Brain pericyte (primary cell): ENCODE measurements around the gene ENSA.
"Not testable (repeated sequence)": the region's sequence is repeated elsewhere in the genome, so short reads cannot be mapped to it uniquely, and the experiment has no call there.

Source experiments
- DNase-seq: peaks from one replicate; pipeline ENCODE4 v3.0.0-alpha.2; 2012; ENCODE audit warnings: low read depth, low spot score

ENSA gene

DNA sequence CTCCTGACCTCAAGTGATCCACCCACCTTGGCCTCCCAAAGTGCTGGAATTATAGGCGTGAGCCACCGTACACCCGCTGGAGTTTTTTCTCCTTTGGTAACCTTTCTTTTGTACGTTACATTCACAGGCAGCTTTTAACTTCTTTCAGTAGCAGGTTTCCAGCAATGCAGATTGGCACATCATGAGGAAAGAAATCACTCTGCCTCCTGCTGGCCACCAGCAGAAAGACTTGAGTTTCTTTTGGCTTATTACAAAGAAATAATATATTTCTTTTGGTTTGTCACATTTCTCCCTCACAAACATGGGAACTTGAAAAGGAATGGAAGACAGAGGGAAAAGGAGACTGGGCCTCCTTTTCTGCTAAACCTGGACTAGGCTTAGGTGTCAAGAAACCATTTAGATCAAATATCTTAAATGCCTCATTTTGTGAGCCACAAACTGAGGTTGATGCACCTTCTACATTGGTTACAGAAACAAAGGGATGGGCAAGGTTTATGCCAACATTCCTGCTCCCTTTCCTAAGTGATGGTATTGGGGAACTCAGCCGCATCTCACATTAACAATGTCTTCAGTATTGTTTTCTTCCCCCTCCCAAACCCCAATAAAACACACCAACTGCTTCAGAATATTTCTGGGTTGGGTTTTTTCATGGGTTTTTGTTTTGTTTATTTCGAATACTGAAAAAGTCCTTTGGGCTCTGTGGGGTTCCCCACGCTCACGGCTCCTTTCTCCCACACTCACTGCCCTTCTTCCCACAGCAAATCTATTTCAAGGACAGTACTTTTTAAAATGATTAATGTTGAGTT lies 7.7 kb downstream of the ENSA start:
- no peak for DNase-seq

DNA sequence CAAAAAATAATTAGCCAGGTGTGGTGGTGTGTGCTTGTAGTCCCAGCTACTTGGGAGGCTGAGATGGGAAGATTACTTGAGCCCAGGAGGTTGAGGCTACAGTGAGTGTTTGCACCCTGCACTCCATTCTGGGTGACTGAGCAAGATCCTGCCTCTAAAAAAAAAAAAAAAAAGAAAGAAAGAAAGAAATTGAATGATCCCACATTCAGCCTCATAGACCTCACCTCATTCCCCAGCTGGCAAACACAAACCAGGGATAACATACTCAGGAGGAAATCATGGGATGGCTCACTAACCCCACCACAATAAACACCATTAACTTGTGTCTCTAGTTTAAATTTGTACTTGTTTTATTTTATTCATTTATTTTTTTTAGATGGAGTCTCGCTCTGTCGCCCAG lies 8.5 kb downstream of the ENSA start:
- DNase-seq = no peak

DNA sequence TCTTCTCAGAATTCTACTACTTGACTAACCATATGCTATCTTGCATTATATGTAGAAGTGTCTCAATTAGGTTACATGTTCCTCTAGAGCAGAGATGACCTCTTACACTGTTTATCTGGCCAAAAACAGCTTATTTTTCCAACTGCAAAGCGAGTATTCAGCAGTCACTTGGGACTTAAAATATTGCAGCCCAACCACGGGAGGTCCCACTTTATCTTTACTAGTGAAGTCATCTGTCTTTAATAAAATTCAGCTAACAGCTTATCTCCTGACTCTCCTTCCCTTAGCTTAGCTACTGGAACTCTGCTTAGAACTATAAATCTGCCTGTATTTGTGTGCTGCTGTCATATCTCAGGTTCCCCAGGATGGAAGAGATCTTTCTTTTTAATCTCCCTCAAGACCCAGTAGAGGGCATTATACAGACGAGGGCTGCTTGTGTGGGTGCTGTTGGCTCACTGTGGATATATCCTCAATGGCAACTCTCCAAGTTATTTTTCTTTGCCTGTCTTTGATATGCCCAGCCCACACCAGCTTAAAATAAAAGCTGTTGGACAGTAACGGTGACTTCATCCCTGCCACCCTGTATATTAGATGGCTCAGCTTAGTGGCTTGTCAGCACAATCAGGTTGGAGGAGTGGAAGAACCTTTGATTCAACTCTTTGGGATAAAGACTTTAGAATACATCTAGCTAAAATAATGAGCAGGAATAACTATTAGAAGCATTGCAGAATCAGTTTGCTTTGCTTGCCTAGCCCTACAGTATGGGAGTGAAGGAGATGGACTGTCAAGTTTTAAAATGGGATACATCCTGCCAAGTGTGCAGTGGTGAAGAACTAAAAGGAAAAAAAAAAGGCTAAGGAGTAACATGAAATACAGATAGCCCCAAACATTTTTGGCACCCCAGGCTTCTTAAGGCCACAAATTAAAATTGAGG lies 9.6 kb downstream of the ENSA start:
- no peak for DNase-seq

DNA sequence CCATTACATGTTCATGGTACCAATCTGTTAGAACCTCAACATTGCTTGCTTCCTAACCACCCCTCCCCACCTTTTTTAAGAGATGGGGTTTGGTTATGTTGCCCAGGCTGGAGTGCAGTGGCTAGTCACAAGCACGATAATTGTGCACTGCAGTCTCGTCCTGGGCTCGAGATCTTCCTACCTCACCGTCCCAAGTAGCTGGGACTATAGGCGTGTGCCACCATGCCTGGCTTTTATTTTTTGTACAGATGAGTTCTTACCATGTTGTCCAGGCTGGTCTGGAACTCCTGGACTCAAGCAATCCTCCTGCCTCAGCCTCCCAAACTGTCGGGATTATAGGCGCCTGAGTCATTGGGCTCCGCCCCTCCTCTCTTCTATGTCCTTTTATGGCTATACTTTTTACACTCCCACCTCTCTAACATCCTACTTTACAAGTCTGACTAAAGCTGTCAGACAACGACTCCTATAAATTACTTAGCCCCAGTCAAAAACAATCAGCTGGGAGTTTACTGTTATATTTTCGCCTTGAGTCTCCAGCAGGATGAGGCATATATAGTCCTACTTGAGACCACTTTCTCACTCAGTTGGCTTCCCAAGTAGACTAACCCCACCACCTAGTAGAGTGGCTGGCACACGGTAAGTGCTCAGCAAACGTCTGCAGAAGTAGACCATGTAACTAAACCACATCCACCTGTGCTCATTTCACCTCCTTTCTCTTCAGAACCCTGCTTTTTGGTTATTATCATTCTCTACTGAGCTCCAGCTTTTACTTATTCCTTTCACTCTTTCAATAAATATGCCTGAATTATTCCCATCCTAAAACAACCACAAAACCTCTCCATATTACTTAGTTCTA lies 13.8 kb downstream of the ENSA start:
- DNase-seq = no peak

DNA sequence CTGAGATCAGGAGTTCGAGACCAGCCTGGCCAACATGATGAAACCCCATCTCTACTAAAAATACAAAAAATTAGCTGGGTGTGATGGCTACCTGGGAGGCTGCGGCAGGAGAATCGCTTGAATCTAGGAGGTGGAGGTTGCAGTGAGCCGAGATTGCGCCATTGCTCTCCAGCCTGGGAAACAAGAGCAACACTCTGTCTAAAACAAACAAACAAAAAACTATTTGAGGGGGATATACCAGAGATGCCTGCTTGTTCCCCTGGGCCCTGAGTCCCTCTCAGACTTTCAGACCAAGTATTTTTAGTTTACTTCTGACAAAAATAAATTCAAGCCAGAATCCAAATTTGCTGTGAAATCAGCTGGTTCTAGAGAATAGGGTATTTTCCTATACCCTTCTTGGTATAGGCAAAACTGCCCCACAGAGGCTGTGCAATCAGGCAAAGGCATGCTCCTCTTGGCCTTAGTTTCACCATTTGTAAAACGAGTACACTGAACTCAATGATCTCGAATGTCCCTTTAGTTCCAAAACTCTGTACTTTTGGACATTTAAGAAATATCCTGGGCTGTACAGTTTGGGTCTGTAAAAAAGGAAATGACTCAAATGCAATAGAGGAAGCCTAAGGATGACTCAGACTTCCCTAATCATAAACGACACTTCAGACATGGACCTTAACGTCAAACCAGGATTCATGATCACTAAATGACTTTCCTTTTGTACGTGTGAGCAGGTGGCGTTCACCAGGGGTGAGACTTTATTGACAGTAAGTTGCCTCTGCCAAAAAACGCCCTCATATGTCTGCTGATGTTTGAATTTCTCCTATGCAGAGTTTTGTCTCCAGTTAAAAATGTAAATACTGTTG lies 16.1 kb downstream of the ENSA start:
- DNase-seq = no peak

DNA sequence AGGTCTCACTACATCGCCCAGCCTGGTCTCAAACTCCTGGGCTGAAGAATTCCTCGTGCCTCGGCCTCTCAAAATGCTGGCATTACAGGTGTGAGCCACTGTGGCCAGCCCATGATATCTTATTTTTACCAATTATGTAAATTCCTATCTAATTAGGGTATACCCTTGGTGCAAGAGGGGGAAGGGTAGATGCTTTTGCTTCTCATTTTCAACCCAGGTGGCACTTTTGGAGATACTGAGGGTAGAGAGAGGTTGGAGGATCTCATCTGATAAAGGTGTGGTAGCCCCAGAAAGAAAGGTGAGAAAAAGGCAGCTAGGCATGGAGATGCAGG lies 17.4 kb downstream of the ENSA start:
- DNase-seq = no peak

DNA sequence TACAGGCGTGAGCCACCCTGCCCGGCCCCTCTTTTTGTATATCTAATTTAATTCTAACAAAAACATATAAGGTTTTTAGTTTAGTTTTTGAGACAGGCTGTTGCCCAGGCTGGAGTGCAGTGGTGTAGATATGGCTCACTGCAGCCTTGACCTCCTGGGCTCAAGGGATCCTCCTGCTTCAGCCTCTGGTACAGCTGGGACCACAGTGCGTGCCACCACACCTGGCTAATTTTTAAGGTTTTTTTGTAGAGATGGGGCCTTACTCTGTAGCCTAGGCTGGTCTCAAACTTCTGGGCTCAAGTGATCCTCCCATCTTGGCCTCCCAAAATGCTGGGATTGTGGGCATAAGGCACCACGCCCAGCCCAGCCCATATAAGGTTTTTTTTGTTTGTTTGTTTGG lies 18.8 kb downstream of the ENSA start:
- no peak for DNase-seq

DNA sequence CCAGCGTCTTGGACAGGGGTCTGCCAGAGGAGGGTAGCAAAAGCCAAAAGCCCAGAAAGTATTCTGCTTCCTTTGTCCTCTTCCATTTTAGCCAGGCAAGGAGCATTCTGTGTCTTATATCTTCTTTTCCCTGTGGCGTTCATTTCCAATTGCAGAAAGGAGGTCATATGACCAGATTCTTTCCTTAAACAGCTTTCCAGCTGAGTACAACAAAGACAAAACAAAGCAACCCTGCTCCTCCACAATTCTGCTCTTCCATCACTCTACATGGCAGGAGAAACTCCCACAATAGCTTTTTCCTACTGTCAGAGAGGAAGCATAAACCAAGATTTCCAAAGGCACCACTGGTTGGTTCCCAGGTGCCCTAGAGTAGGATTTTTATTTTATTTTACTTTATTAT lies 19.7 kb downstream of the ENSA start:
- DNase-seq = no peak

DNA sequence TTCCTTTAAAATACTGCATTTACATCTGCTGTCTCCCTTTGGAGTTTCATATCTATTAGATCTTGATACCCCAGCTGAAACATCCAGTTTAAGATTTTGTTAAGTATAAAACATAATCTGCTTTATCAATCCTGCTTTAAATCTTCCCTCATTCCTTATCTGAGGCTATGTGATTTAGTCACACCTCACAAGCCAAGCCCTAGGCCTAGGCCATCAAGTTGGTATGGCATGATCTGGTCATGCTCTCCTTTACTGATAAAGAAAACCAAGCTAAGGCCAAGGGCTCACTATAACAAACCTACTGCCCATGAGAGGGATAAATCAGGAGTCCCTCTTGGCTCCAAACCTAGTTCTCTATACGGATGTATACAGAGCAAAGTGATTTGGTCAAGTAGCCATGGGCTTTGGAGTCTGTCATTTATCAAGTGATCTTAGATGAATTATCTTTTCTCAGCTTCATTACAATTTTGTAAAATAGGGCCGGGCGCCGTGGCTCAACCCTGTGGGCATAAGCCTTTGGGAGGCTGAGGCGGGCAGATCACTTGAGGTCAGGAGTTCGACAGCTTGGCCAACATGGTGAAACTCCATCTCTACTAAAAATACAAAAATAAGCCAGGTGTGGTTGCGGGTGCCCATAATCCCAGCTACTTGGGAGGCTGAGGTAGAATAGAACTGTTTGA lies 22.8 kb downstream of the ENSA start:
- no peak for DNase-seq

DNA sequence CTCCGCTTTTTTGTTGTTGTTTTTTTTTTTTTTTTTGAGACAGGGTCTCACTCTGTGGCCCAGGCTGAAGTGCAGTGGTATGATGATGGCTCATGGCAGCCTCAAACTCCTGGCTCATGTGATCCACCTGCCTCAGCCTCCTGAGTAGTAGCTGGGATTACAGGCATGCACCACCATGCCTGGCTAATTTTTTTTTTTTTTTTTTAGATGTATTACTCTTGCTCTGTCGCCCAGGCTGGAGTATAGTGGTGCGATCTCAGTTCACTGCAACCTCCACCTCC lies 24.0 kb downstream of the ENSA start:
- DNase-seq = not testable (repeated sequence)

DNA sequence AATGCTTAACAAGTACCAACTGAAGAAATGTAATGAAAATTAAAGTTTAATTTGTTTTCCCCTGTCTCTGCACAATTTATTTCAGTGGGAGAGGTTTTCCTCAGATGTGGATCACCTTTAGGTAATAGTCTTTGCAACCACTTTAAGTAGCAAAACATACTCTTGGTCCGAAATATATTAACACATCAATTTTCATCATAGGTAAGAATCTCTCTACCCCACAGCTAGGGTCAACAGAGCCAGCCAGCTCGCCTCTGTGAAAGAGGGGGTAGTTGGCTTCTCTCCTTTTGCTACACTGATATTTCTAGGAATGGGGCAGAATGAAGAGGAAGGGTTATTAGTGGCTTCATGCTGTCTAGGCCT lies 25.2 kb downstream of the ENSA start:
- no peak for DNase-seq

DNA sequence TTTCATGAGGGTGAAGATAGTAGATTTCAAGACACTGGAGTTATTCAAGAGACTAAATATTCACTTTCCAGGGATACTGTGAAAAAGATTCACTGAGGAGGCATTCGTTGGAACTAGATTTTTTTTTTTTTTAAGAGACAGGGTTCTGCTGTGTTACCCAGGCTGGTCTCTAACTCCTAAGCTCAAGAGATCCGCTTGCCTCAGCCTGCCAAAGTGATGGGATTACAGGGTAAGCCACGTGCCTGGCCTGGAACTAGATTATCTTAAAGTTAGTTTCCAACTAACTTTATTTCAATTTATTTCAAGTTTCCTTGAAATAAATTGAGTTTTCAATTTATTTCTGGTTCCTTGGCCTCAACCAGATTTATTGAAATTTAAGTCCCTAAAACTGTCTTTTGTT lies 25.7 kb downstream of the ENSA start:
- no peak for DNase-seq

DNA sequence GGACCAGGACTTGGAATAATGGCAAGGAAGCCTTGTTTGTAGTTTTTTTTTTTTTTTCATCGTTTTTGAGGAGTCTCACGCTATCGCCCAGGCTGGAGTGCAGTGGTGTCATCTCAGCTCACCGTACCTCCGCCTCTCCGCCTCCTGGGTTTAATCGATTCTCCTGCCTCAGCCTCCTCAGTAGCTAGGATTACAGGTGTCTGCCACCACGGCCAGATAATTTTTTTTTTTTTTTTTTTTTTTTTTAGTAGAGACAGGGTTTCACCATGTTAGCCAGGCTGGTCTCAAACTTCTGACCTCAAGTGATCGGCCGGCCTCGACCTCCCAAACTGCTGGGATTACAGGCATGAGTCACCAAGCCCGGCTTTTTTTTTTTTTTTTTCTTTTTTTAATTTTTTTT lies 27.0 kb downstream of the ENSA start:
- DNase-seq = not testable (repeated sequence)

DNA sequence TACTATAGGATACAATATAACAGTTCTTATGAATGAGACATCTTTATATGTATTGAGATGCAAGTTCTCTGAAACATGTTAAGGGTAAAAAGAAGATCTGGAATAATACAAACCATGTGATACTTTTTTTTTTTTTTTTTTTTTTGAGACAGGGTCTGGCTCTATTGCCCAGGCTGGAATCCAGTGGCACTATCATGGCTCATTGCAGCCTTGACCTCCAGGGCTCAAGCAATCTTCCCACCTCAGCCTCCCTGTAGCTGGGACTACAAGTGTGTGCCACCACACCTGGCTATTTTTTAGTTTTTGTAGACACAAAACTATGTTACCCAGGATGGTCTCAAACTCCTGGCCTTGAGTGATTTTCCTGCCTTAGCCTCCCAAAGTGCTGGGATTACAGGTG lies 27.9 kb downstream of the ENSA start:
- DNase-seq = no peak

DNA sequence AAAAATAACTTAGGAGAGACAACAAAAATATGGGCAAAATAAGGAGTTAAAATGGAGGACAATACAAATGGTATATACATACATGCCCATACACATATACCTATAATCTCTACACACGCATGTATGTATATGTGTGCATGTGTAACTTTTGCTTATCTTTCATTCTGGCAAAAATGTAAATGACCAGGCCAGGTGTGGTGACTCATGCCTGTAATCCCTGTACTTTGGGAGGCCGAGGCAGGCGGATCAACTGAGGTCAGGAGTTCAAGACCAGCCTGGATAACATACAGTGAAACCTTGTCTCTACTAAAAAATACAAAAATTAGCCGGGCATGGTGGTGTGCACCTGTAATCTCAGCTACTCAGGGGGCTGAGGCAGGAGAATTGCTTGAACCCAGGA lies 31.1 kb downstream of the ENSA start:
- DNase-seq = not testable (repeated sequence)

DNA sequence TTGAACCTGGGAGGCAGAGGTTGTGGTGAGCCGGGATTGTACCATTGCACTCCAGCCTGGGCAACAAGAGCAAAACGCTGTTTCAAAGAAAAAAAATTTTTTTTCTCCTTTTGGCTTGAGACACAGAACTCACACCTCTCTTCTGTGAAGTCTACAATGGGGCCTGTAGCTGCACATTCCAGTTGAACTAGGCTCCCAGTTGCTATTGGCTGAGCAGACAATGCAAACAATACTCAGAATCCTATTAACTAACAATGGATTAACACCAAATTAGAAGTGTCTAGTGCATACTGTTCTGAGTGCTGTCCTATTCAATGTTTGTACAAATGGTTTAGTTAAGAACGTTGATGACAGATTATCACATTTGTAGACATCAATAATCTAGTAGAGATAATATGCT lies 32.4 kb downstream of the ENSA start:
- DNase-seq = no peak

DNA sequence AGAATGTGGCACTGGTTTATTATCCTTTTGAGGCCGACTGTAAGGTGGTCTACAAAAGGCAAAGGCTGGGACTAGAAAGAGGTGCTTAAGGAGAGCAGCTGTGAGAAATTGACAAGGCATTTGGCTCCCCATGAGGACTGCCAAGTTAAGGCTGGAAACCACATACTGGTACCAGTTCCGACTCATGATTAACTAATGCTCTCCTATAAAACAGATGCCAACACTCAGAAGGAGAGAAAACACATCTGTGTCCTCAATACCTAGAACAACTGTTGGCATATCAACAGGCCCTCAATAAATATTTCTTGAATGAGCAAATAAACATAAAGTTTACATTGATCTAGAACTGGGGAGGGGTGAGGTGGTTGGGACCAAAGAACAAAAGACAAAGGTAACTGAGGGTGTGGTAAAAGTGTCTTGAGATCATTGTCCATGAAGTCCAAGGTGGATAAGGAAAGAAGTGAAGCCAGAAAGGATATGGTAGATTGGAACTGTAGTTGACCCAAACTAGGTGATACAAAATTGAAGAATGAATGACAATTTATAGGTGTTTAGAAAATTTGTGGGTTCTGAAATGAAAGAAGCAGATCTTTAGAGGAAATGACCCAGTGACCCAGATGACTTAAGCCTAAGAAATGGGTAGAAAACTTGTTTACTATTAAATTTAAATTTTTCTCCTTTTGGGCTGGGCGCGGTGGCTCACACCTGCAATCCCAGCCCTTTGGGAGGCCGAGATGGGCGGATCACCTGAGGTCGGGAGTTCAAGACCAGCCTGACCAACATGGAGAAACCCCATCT lies 33.1 kb downstream of the ENSA start:
- DNase-seq = no peak

DNA sequence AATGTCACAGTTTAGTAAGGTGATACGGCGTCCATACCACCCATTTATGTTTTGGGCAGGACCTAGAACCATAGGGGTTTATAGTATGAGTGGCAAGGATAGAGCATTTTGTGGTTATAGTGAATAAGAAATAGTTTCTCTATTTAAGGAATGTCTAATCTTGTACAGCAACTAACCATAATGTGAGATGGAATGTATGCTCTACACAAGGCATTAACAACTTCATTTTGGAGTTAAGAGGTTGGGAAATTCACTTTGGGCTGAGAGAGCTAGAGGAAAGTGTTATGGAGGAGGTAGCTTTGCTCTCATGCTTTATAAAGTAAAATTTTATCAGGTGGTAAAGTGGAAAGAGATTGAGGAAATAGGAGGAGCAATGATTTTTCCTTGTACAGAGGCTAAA lies 47.0 kb downstream of the ENSA start:
- DNase-seq = no peak

DNA sequence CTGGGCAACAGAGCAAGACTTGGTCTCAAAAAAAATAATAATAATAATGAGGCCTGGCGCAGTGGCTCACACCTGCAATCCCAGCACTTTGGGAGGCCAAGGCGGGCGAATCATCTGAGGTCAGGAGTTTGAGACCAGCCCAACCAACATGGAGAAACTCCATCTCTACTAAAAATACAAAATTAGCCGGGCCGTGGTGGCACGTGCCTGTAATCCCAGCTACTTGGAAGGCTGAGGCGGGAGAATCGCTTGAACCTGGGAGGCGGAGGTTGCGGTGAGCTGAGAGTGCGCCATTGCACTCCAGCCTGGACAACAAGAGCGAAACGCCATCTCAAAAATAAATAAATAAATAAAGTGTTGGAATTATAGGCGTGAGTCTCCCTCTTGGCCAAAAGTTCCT lies 47.5 kb downstream of the ENSA start:
- DNase-seq = not testable (repeated sequence)

DNA sequence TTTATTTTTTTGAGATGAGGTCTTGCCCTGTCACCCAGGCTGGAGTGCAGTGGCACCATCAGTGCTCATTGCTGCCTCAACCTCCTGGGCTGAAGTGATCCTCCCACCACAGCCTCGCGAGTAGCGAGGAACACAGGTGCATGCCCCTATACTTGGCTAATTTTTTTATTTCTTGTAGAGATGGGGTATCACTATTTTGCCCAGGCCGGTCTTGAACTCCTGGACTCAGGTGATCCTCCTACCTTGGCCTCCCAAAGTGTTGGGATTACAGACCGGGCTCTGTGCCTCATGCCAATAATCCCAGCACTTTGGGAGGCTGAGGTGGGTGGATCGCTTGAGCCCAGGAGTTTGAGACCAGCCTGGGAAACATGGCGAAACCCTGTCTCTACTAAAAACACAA lies 48.0 kb downstream of the ENSA start:
- DNase-seq = not testable (repeated sequence)
